Thyroid gland (tissue), 4 donors: ENCODE data around the gene MYH7B.

Experiments
- CTCF ChIP-seq, 6 experiments: fragments of 200-600 bp in 3 of 6; fragments of 450-650 bp in 3 of 6; sonication (generic) in 3 of 6; IDR thresholded peaks; one replicate each; pipeline ENCODE4 v1.5.1; 2016 to 2019; ENCODE audit warnings: antibody characterized with exemption in 6 of 6, mild to moderate bottlenecking in 2 of 6, inconsistent platforms in 1 of 6, moderate library complexity in 1 of 6
- POLR2A ChIP-seq, 2 donors: fragments of 450-650 bp; IDR thresholded peaks; one replicate each; pipeline ENCODE4 v1.6.1; 2017; ENCODE audit warnings: antibody characterized with exemption in 2 of 2, mild to moderate bottlenecking in 2 of 2, moderate library complexity in 1 of 2

DNA sequence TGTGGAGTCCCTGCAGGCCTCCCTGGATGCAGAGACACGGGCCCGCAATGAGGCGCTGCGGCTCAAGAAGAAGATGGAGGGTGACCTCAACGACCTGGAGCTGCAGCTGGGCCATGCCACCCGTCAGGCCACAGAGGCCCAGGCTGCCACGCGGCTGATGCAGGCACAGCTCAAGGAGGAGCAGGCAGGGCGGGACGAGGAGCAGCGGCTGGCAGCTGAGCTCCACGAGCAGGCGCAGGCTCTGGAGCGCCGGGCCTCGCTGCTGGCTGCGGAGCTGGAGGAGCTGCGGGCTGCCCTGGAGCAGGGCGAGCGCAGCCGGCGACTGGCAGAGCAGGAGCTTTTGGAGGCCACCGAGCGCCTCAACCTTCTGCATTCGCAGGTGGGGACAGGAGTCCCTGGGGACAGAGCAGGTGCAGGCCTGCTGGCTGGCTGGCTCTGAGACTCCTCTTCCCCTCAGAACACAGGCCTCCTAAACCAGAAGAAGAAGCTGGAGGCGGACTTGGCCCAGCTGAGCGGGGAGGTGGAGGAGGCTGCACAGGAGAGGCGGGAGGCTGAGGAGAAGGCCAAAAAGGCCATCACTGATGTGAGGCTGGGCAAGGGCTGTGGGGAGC is 44.7 kb downstream of the MYH7B start:
- no peak for TF ChIP-seq CTCF (IDR thresholded peaks at IDR 0.05)
- TF ChIP-seq POLR2A (IDR thresholded peaks at IDR 0.05) = no peak
